ENCODE data around the gene FCHSD2. TPM values are rescaled to one million over a fixed set of nuclear protein-coding genes. Genes with fewer than 3 reads are reported as not detected.

Gene FCHSD2
- total and polyA plus RNA-seq, 2 of the 8 experiments (the other 6 are each of a cell fraction or from before 2014, with no cell fraction given): 4.1 to 7.8 TPM

DNA sequence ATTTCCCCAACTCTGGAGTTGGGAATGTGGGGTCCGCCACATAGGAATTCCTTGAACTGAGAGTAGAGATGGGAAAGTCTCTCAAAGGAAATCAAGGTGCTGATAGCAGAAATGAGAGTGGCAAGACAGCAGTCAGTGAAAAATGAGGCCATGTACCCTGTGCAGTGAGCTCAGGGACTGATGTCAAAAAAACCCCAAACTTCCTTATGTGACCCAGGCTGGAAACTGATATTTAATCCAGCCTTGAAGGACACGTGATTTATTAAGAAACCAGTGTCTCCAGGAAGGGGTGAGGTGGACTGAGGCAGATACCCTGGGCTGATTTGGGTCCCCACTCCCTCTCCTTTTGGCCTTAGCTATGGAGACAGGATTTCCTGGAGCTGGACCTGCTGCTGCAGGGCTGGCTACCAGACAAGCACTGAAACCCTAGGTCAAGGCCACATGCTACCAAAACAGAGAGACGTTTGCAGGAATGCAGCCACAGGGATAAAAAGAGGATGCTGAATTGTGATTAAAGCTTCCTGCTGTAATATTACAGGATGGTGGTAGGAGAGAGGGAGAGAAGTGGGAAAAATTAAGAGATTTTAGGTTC is 25.3 kb upstream of the FCHSD2 start:
- Histone ChIP-seq H3K9me3 (ENCODE audit: insufficient read depth in 2 of 2, low read depth in 1 of 2, low read length in 1 of 2) (no peaks in the 10 kb centered on the region), H3K14ac (ENCODE audit: insufficient read length) (no peak overlapping the region), H2BK20ac (ENCODE audit: low read length) (no peak overlapping the region), H3K27me3 (replicated peaks in 1 of 4; ENCODE audit: control insufficient read depth in 3 of 4, extremely low read depth in 1 of 4, insufficient read depth in 3 of 4, low read length in 3 of 4) (no peaks in the 10 kb centered on the region), H2BK15ac (ENCODE audit: low read length) (no peak overlapping the region), H4K8ac (ENCODE audit: extremely low read depth, insufficient read depth, low read length) (no peak overlapping the region), H3K18ac (ENCODE audit: extremely low read depth, low read length) (no peak overlapping the region), H3K4ac (replicated peaks; ENCODE audit: insufficient read length, low read depth, low read length) (no peak overlapping the region), H3K36me3 (ENCODE audit: control insufficient read depth in 2 of 4, insufficient read depth in 4 of 4, low read length in 3 of 4) (no peaks in the 10 kb centered on the region), H4K91ac (replicated peaks; ENCODE audit: insufficient read length, low read length) (no peak overlapping the region), H4K5ac (ENCODE audit: insufficient read length, low read depth, low read length) (no peak overlapping the region), H2AK5ac (ENCODE audit: low read depth, low read length) (no peak overlapping the region), H3K27ac (ENCODE audit: low read depth, low read length) (no peak overlapping the region), H2BK120ac (replicated peaks; ENCODE audit: low read depth, low read length) (no peak overlapping the region), H3K9ac (replicated peaks in 1 of 4; ENCODE audit: extremely low read depth in 1 of 4, low read depth in 3 of 4, low read length in 3 of 4) (no peak overlapping the region), H3K4me3 (ENCODE audit: extremely low read depth in 1 of 4, insufficient read depth in 2 of 4, low read depth in 3 of 4, low read length in 4 of 4) (no peak overlapping the region), H3K23ac (ENCODE audit: insufficient read length) (no peak overlapping the region), H2BK5ac (ENCODE audit: low read depth, low read length) (no peak overlapping the region), H4K20me1 (replicated peaks in 1 of 2; ENCODE audit: control insufficient read depth in 1 of 2, insufficient read depth in 2 of 2, low read length in 2 of 2) (no peaks in the 10 kb centered on the region), H3K56ac (replicated peaks; ENCODE audit: insufficient read length, low read depth, low read length) (no peak overlapping the region), H3K4me2 (ENCODE audit: insufficient read depth in 1 of 2, low read depth in 2 of 2, low read length in 2 of 2) (no peak overlapping the region), H3K79me2 (ENCODE audit: control insufficient read depth in 1 of 2, insufficient read depth in 2 of 2, low read length in 2 of 2) (no peaks in the 10 kb centered on the region), H3K79me1 (ENCODE audit: low read depth, low read length) (no peaks in the 10 kb centered on the region), H3K4me1 (replicated peaks in 1 of 4; ENCODE audit: control insufficient read depth in 3 of 4, insufficient read depth in 4 of 4, low read length in 3 of 4) (peaks cover 0 to 5% (median 3%) of the 10 kb centered on the region in 4 experiments; a peak in 2 of 7 replicates), H2BK12ac (ENCODE audit: low read depth, low read length) (no peak overlapping the region), H3K23me2 (ENCODE audit: low read depth, low read length) (no peaks in the 10 kb centered on the region), H2AFZ (ENCODE audit: low read length) (0 out of 2 replicates have a peak overlapping the region, but pooled peaks have one; percentile 5)
- CTCF ChIA-PET (ENCODE audit: partially characterized antibody): interaction anchor here (0.8 to 3.8 kb wide), 3 partner anchors 10 to 25 kb away, joined by 4 to 28 read pairs (median 9); partner anchors contain the start of gene FCHSD2
- FAIRE-seq: no peak
- 73% methylated on average over 3 of the region's 3 CpGs; no CpG with 5 or more reads in 1 of the 2 experiments for WGBS, 2 experiments (ENCODE audit: extremely low coverage in 1 of 2, insufficient coverage in 1 of 2, insufficient read length in 1 of 2, insufficient replicate concordance in 2 of 2, low coverage in 1 of 2, low lambda C conversion rate in 2 of 2, missing lambda C conversion rate in 1 of 2)
- POLR2A ChIA-PET (ENCODE audit: partially characterized antibody): interaction anchor here (0.6 kb wide), 1 partner anchor 120 kb away, joined by 5 read pairs; no protein-coding TSS in a partner anchor
- no peak for DNase-seq (ENCODE audit: low read depth in 1 of 2, low spot score in 2 of 2)
- TF ChIP-seq SIX5 (IDR thresholded peaks at IDR 0.05; ENCODE audit: low read depth, low read length): no peak
- TF ChIP-seq HDAC2 (IDR thresholded peaks at IDR 0.05; ENCODE audit: borderline replicate concordance in 1 of 2, low read depth in 2 of 2, low read length in 2 of 2): no peak
- no peak for TF ChIP-seq SP4 (IDR thresholded peaks at IDR 0.05; ENCODE audit: low read length)
- no peak for TF ChIP-seq NRF1 (IDR thresholded peaks at IDR 0.05; ENCODE audit: low read depth, low read length)
- TF ChIP-seq RFX5 (IDR thresholded peaks at IDR 0.05; ENCODE audit: borderline replicate concordance, low read depth, low read length): no peak
- no peak for TF ChIP-seq EZH2 (IDR thresholded peaks at IDR 0.05; ENCODE audit: low read depth, low read length, severe bottlenecking)
- TF ChIP-seq TEAD4 (IDR thresholded peaks at IDR 0.05; ENCODE audit: low read depth, low read length): no peak
- no peak for TF ChIP-seq POLR2A (IDR thresholded peaks at IDR 0.05; ENCODE audit: control extremely low read depth in 1 of 2, low read depth in 2 of 2, low read length in 2 of 2)
- TF ChIP-seq BRCA1 (IDR thresholded peaks at IDR 0.05; ENCODE audit: low read depth, low read length): no peak
- TF ChIP-seq CHD1 (IDR thresholded peaks at IDR 0.05; ENCODE audit: low read depth, low read length): no peak
- no peak for TF ChIP-seq TBP (IDR thresholded peaks at IDR 0.05; ENCODE audit: low read depth, low read length)
- TF ChIP-seq MAFK (IDR thresholded peaks at IDR 0.05; ENCODE audit: low read depth, low read length): no peak
- no peak for TF ChIP-seq PHF8 (conservative IDR thresholded peaks at IDR 0.05; ENCODE audit: low read depth, low read length)
- TF ChIP-seq JUND (IDR thresholded peaks at IDR 0.05; ENCODE audit: low read length): no peak
- no peak for TF ChIP-seq GABPA (IDR thresholded peaks at IDR 0.05; ENCODE audit: borderline replicate concordance, insufficient read depth, low read length)
